Small intestine (tissue), 16 donors: Measurements from ENCODE around the gene SMIM10L1. TPM values are rescaled to one million over a fixed set of nuclear protein-coding genes. Genes with fewer than 3 reads are reported as not detected.

Experiments used
- DNase-seq, 2 donors: peaks; one replicate each; pipeline versions ENCODE4 v3.0.0 to v3.0.0-alpha.2; 2013
- FAIRE-seq: peaks from 2 replicates; lab custom pipeline; 2012; peaks lifted over from hg19 to GRCh38; lab: Jason Lieb, UNC
- H3K27ac ChIP-seq, 3 donors: one replicate each; pipeline ENCODE4 v1.5.1; 2013; ENCODE audit warnings: low read length in 2 of 3, mild to moderate bottlenecking in 2 of 3, control low read depth in 1 of 3, inconsistent platforms in 1 of 3, low read depth in 1 of 3, moderate library complexity in 1 of 3
- H3K27me3 ChIP-seq, 3 donors: one replicate each; pipeline ENCODE4 v1.6.1; 2013; ENCODE audit warnings: low read length in 3 of 3, inconsistent platforms in 1 of 3; ENCODE audit not compliant: control insufficient read depth in 3 of 3, insufficient read depth in 3 of 3
- H3K36me3 ChIP-seq, 3 donors: one replicate each; pipeline ENCODE4 v1.6.1; 2013; ENCODE audit warnings: low read length in 3 of 3, inconsistent platforms in 1 of 3, low read depth in 1 of 3, mild to moderate bottlenecking in 1 of 3, moderate library complexity in 1 of 3; ENCODE audit not compliant: control insufficient read depth in 3 of 3, insufficient read depth in 2 of 3
- H3K4me1 ChIP-seq, 3 donors: one replicate each; pipeline ENCODE4 v1.6.1; 2013; ENCODE audit warnings: low read length in 2 of 3, inconsistent platforms in 1 of 3, low read depth in 1 of 3, mild to moderate bottlenecking in 1 of 3, moderate library complexity in 1 of 3; ENCODE audit not compliant: control insufficient read depth in 3 of 3, insufficient read depth in 2 of 3
- H3K4me3 ChIP-seq, 3 donors: one replicate each; pipeline ENCODE4 v1.5.1; 2013; ENCODE audit warnings: low read length in 3 of 3, control low read depth in 1 of 3, inconsistent platforms in 1 of 3, low read depth in 1 of 3, mild to moderate bottlenecking in 1 of 3, moderate library complexity in 1 of 3
- H3K9me3 ChIP-seq, 2 donors: one replicate each; pipeline ENCODE4 v1.6.1; 2013; ENCODE audit warnings: low read depth in 1 of 2, low read length in 1 of 2; ENCODE audit not compliant: control insufficient read depth in 2 of 2, insufficient read depth in 1 of 2
- WGBS, 3 donors: extraction: QIAGEN DNeasy Blood & Tissue Kit; methylation state at CpG; one replicate each; pipeline ENCODE4 v1.1.7; 2013; 5-methylcytosine and 5-hydroxymethylcytosine counted together
- long read RNA-seq, 10 donors: transcript quantifications; one replicate each; lab custom pipeline, GENCODE V29; 2026
- polyA plus RNA-seq, 4 donors: library from polyadenylated mRNA; stranded (reverse) in 3 of 4; unstranded in 1 of 4; fragments of 200-250 nt in 3 of 4; fragments of 120-200 nt in 1 of 4; gene quantifications; one replicate each; pipeline versions ENCODE4 v1.2.1 to v1.2.3, GENCODE V29; 2013
- donor health status: healthy with polysubstance abuse.
- donor health status: control.
- donor health status: control.
- donor health status: Bipolar disorder and iron deficiency.
- donor health status: healthy.

The SMIM10L1 gene
- polyA plus RNA-seq: 10 to 100 TPM in 2 of 4 donors, 1 to 10 TPM in 2; 6.9 to 13.8 (median 10.0) TPM
- long read RNA-seq, donor 1, full-length matches to known transcripts: 99 of 99 reads
- long read RNA-seq, donor 1, partial matches to known transcripts: 0 of 99 reads
- long read RNA-seq, donor 1, other reads (novel, unspliced or antisense): 0 of 99 reads
- long read RNA-seq, donor 2, full-length matches to known transcripts: 14 of 14 reads
- long read RNA-seq, donor 2, partial matches to known transcripts: 0 of 14 reads
- long read RNA-seq, donor 2, other reads (novel, unspliced or antisense): 0 of 14 reads
- long read RNA-seq, donor 3, full-length matches to known transcripts: 31 of 31 reads
- long read RNA-seq, donor 3, partial matches to known transcripts: 0 of 31 reads
- long read RNA-seq, donor 3, other reads (novel, unspliced or antisense): 0 of 31 reads
- long read RNA-seq, donor 4, full-length matches to known transcripts: 3 of 3 reads
- long read RNA-seq, donor 4, partial matches to known transcripts: 0 of 3 reads
- long read RNA-seq, donor 4, other reads (novel, unspliced or antisense): 0 of 3 reads
- long read RNA-seq, donor 5, full-length matches to known transcripts: 21 of 21 reads
- long read RNA-seq, donor 5, partial matches to known transcripts: 0 of 21 reads
- long read RNA-seq, donor 5, other reads (novel, unspliced or antisense): 0 of 21 reads
- long read RNA-seq, donor 6, full-length matches to known transcripts: 35 of 35 reads
- long read RNA-seq, donor 6, partial matches to known transcripts: 0 of 35 reads
- long read RNA-seq, donor 6, other reads (novel, unspliced or antisense): 0 of 35 reads
- long read RNA-seq, donor 7: 0 reads
- long read RNA-seq, donor 8, full-length matches to known transcripts: 5 of 5 reads
- long read RNA-seq, donor 8, partial matches to known transcripts: 0 of 5 reads
- long read RNA-seq, donor 8, other reads (novel, unspliced or antisense): 0 of 5 reads
- long read RNA-seq, donor 9, full-length matches to known transcripts: 11 of 11 reads
- long read RNA-seq, donor 9, partial matches to known transcripts: 0 of 11 reads
- long read RNA-seq, donor 9, other reads (novel, unspliced or antisense): 0 of 11 reads
- long read RNA-seq, donor 10, full-length matches to known transcripts: 65 of 65 reads
- long read RNA-seq, donor 10, partial matches to known transcripts: 0 of 65 reads
- long read RNA-seq, donor 10, other reads (novel, unspliced or antisense): 0 of 65 reads

DNA sequence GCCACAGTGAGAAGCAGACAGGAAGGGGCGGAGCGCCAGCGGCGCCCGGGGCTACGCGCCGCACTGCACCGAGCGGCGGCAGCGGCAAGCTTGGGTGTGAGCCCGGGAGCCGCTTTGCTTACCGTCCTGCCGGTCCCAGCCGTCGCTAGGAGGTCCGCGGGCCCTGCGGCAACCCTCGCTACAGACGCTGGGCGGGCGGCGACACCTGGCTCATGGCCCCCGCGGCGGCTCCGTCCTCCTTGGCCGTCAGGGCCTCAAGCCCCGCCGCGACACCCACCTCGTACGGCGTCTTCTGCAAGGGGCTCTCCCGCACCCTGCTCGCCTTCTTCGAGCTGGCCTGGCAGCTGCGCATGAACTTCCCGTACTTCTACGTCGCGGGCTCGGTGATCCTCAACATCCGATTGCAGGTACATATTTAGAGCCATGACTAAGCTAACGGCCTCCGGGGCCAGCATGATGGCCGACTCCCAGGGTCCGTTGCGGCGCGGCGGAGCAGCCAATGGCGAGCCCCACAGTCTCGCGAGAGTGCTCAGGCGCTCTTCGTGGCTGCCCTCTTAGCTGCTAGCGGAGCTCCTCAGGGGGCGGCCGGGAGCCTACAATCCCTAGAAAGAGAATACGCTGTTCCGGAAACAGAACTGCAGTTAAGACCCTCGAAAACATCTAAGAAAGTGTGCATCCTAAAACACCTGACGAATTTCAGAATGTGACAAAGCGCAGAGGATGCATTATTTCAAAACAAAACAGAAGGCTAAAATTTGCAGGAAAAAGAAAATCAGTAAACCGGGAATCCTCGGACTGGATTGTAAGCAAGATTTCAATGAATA, at the start of gene SMIM10L1:
TSS of gene SMIM10L1 (plus strand) at position 50 of the 824 bp plus-strand sequence. CDS start at position 213, 163 bp downstream.
- Histone ChIP-seq H3K36me3 (peaks cover 0 to under 1% (median 0%) of the 10 kb centered on the region in 3 donors), H3K27ac (peak within 1 kb of the TSS; percentile 92 to 99 (median 93)), H3K27me3 (no peaks in the 10 kb centered on the region), H3K9me3 (no peaks in the 10 kb centered on the region), H3K4me1 (peaks cover 2 to 16% (median 6%) of the 10 kb centered on the region in 3 donors), H3K4me3 (peak within 1 kb of the TSS; percentile 59 to 75 (median 63))
- peak; percentile 92 to 97 for DNase-seq
- no peak for FAIRE-seq
- WGBS, 3 donors: 0% methylated on average over 66 to 70 of the region's 70 CpGs

GRCh38 chr12:11130382-11130781, 40.6 kb upstream of the SMIM10L1 start:
- no peak overlapping the region for H3K4me3 ChIP-seq
- peaks cover 0 to 3% (median 0%) of the 10 kb centered on the region in 3 donors for H3K36me3 ChIP-seq
- 95 to 98% (median 97%) methylated on average over 3 of the region's 3 CpGs for WGBS, 3 donors
- no peaks in the 10 kb centered on the region for H3K4me1 ChIP-seq
- FAIRE-seq: no peak
- H3K27me3 ChIP-seq: no peaks in the 10 kb centered on the region
- H3K27ac ChIP-seq: no peak overlapping the region
- H3K9me3 ChIP-seq: no peaks in the 10 kb centered on the region
- DNase-seq: no peak

- 36 to 71% (median 63%) methylated on average over 2 of the region's 2 CpGs for WGBS, 3 donors
- H3K9me3 ChIP-seq: no peaks in the 10 kb centered on the region
- H3K4me1 ChIP-seq: no peaks in the 10 kb centered on the region
- no peak overlapping the region for H3K27ac ChIP-seq
- no peaks in the 10 kb centered on the region for H3K27me3 ChIP-seq
- H3K4me3 ChIP-seq: no peak overlapping the region
- H3K36me3 ChIP-seq: peaks cover 0 to 3% (median 0%) of the 10 kb centered on the region in 3 donors
- no peak for FAIRE-seq
- DNase-seq: no peak
These were observed 40.0 kb upstream of the SMIM10L1 start for GRCh38 chr12:11130999-11131398.

- H3K27ac ChIP-seq: no peak overlapping the region
- no peaks in the 10 kb centered on the region for H3K9me3 ChIP-seq
- 90 to 93% (median 93%) methylated on average over 2 of the region's 2 CpGs for WGBS, 3 donors
- FAIRE-seq (no peak), DNase-seq (no peak)
- H3K27me3 ChIP-seq: no peaks in the 10 kb centered on the region
- no peaks in the 10 kb centered on the region for H3K4me1 ChIP-seq
- peaks cover 0 to 3% (median 0%) of the 10 kb centered on the region in 3 donors for H3K36me3 ChIP-seq
- no peak overlapping the region for H3K4me3 ChIP-seq
These were observed 37.8 kb upstream of the SMIM10L1 start for GRCh38 chr12:11133162-11133561.

DNA sequence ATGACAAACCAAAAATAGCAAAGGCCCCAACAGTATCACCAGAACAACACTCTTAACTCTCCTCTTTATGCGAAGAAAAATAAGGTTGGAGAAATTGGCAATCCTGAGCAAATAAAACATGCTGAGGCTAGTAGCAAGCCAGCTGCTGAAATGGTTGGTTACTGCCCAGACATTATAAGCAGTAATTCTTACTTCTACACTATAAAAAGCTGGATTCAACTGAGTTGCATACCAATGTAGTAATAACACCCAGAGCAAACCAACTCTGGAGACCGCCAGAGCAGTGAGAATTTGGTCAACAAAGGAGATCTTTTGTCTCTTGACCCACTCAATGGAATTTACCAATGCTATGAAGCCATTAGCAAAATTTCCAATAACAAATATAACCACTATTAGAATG, 37.2 kb upstream of the SMIM10L1 start:
- FAIRE-seq (no peak), DNase-seq (no peak)

GRCh38 chr12:11134305-11134704, 36.7 kb upstream of the SMIM10L1 start, which contains the start of gene TAS2R30:
Gene TAS2R30 (minus strand): TSS chr12:11134644. CDS start chr12:11134244, 400 bp downstream.
- H3K4me1 ChIP-seq: no peaks in the 10 kb centered on the region
- H3K27me3 ChIP-seq: no peaks in the 10 kb centered on the region
- H3K4me3 ChIP-seq: no peak within 1 kb of the TSS
- FAIRE-seq (no peak), DNase-seq (no peak)
- H3K36me3 ChIP-seq: peaks cover 0 to 3% (median 0%) of the 10 kb centered on the region in 3 donors
- no peaks in the 10 kb centered on the region for H3K9me3 ChIP-seq
- H3K27ac ChIP-seq: no peak within 1 kb of the TSS
- WGBS, 3 donors: 58 to 78% (median 77%) methylated on average over 3 of the region's 3 CpGs

More for the DNA sequence above, 37.2 kb upstream of the SMIM10L1 start:
- H3K36me3 ChIP-seq: peaks cover 0 to 3% (median 0%) of the 10 kb centered on the region in 3 donors
- H3K4me1 ChIP-seq: no peaks in the 10 kb centered on the region
- no peak overlapping the region for H3K27ac ChIP-seq
- H3K9me3 ChIP-seq: no peaks in the 10 kb centered on the region
- no peak overlapping the region for H3K4me3 ChIP-seq
- 90 to 100% (median 96%) methylated on average over 2 of the region's 2 CpGs for WGBS, 3 donors
- no peaks in the 10 kb centered on the region for H3K27me3 ChIP-seq

DNA sequence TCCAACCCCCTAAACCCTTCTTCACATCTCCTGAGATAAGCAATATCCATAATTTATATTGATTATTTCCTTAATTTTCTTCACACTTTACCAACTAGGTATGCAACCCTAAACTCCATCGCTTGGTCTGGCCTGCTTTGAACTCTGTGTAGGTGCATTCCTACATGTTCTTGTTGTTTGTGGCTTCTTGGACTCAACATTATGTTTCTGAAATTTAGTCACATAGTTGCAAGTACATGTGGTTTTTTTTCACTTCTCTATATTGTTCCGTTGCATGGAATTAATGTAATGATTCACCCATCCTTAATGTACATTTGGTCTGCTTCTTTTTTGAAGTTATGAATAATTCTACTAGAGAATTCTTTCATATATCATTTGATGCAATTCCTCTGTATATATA, 34.9 kb upstream of the SMIM10L1 start:
- WGBS, 3 donors: 49 to 71% (median 59%) methylated on average over 2 of the region's 2 CpGs
- Histone ChIP-seq H3K27me3 (no peaks in the 10 kb centered on the region), H3K36me3 (no peaks in the 10 kb centered on the region), H3K4me1 (no peaks in the 10 kb centered on the region), H3K4me3 (no peak overlapping the region), H3K27ac (no peak overlapping the region), H3K9me3 (no peaks in the 10 kb centered on the region)
- FAIRE-seq (no peak), DNase-seq (no peak)
